ENCODE results near the gene INKA2.

GRCh38 chr1:111777301-111777700 is 38.1 kb upstream of the INKA2 start:
- TF ChIP-seq POLR2A (IDR thresholded peaks at IDR 0.05) (no peak), CTCF (IDR thresholded peaks at IDR 0.05) (no peak), EP300 (IDR thresholded peaks at IDR 0.05) (no peak)
